ENCODE measurements around the gene FOXO3. TPM values are rescaled to one million over a fixed set of nuclear protein-coding genes. Genes with fewer than 3 reads are reported as not detected.

FOXO3 gene
- total RNA-seq, 1 experiment from 2014 or later = 22.1 TPM

DNA sequence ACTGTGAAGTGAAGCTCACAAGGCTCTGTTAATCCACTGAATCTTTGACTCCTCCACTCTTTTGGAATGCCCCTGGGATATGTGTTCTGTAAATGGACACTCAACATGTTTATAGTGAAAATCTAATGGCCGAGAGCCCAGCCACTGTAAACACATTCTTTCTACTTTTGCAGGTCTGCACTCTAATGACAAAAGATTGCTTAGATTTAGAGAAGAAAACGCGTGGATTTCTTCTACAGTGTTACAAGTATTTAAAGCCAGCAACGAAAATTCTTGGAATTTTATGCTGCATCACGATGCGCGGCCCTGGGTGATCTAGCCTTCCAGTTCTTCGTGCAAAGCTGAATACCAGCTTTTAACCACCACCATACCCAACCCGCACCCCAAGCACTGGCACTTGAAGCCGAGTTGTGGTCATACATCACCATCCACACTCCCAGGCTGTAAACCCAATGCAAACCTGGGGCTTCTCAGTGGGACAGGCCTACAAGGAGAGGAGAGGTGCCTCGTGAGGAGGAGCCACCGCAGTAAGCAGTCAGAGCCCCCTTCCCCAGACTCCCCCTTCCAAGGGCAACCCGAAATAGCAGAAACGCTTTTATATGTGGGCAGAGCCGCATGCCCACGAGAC lies 3.7 kb upstream of the FOXO3 start:
- peak overlapping the region; percentile 22 for H3K14ac ChIP-seq (ENCODE audit: insufficient read depth, low read length)
- Mint-ChIP-seq H3K4me1 (peaks cover 9 to 12% of the 10 kb centered on the region in 2 experiments), H3K36me3 (ENCODE audit: insufficient read depth in 1 of 3, low read depth in 3 of 3) (peaks cover 0 to under 1% (median 0%) of the 10 kb centered on the region in 3 experiments; a peak in 1 of 7 replicates), H3K27ac (peak overlapping the region in 1 of 3 experiments; percentile 79; a peak in 2 of 7 replicates), H3K9me3 (peaks cover 0 to under 1% of the 10 kb centered on the region in 2 experiments; a peak in 3 of 5 replicates), H3K4me3 (peak overlapping the region; percentile 80 to 82), H3K27me3 (ENCODE audit: low read depth) (peaks cover 45% of the 10 kb centered on the region)
- H3K23ac ChIP-seq (ENCODE audit: insufficient read length, low read depth, low read length) = no peak overlapping the region
- no peak overlapping the region for H3T11ph ChIP-seq (ENCODE audit: low read length)
- peak overlapping the region; percentile 76 for H3K4me2 ChIP-seq (ENCODE audit: insufficient read depth, insufficient read length, low read length)
- H2BK120ac ChIP-seq (ENCODE audit: low read depth, low read length, poor library complexity, severe bottlenecking) = no peak overlapping the region
- H3K4ac ChIP-seq (ENCODE audit: low read depth, low read length) = no peak overlapping the region
- TF ChIP-seq, protein P1, sequence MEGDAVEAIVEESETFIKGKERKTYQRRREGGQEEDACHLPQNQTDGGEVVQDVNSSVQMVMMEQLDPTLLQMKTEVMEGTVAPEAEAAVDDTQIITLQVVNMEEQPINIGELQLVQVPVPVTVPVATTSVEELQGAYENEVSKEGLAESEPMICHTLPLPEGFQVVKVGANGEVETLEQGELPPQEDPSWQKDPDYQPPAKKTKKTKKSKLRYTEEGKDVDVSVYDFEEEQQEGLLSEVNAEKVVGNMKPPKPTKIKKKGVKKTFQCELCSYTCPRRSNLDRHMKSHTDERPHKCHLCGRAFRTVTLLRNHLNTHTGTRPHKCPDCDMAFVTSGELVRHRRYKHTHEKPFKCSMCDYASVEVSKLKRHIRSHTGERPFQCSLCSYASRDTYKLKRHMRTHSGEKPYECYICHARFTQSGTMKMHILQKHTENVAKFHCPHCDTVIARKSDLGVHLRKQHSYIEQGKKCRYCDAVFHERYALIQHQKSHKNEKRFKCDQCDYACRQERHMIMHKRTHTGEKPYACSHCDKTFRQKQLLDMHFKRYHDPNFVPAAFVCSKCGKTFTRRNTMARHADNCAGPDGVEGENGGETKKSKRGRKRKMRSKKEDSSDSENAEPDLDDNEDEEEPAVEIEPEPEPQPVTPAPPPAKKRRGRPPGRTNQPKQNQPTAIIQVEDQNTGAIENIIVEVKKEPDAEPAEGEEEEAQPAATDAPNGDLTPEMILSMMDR (conservative IDR thresholded peaks at IDR 0.05) = no peak
- H2BK20ac ChIP-seq (ENCODE audit: low read depth, low read length, poor library complexity, severe bottlenecking) = no peak overlapping the region
- H3K56ac ChIP-seq (ENCODE audit: insufficient read length, low read depth, low read length) = no peak overlapping the region
- H2BK5ac ChIP-seq (ENCODE audit: insufficient read length, low read length) = no peak overlapping the region
- H3K79me1 ChIP-seq (ENCODE audit: insufficient read depth, low read depth, low read length, poor library complexity, severe bottlenecking) = no peaks in the 10 kb centered on the region
- no peak overlapping the region for H2AK5ac ChIP-seq (ENCODE audit: insufficient read length, low read length)
- peak overlapping the region; percentile 1 for H4K91ac ChIP-seq (ENCODE audit: insufficient read length, low read depth, low read length)
- H3K4me1 ChIP-seq (ENCODE audit: insufficient read depth, low read length) = no peaks in the 10 kb centered on the region
- no peak overlapping the region for H2BK12ac ChIP-seq (ENCODE audit: insufficient read length, low read depth, low read length)
- peaks cover 2% of the 10 kb centered on the region for H4K20me1 ChIP-seq (ENCODE audit: control insufficient read depth, insufficient read depth, insufficient read length)
- no peak overlapping the region for H2BK15ac ChIP-seq (ENCODE audit: low read depth, low read length)
- H3K9me3 ChIP-seq (ENCODE audit: control insufficient read depth, low read depth, low read length) = no peaks in the 10 kb centered on the region
- no peaks in the 10 kb centered on the region; the same call in 1 of the 2 replicates for H3K79me2 ChIP-seq (ENCODE audit: insufficient read depth, low read length)
- peak overlapping the region; percentile 61 for H3K18ac ChIP-seq (ENCODE audit: insufficient read length, low read depth, low read length)
- H2AFZ ChIP-seq (ENCODE audit: low read length) = no peak overlapping the region
- peak overlapping the region; percentile 64 for H3K9ac ChIP-seq (ENCODE audit: extremely low read depth, insufficient read length, low read length)
- no peak overlapping the region for H4K8ac ChIP-seq (replicated peaks; ENCODE audit: insufficient read length, low read depth, low read length)
- no peaks in the 10 kb centered on the region; the same call in 1 of the 2 replicates for H3K27me3 ChIP-seq (ENCODE audit: insufficient read depth, low read length)
- no peak overlapping the region for H3K27ac ChIP-seq (ENCODE audit: insufficient read length, low read depth, low read length)
- peak overlapping the region; percentile 2 for H4K5ac ChIP-seq (ENCODE audit: insufficient read length, low read depth, low read length)
- WGBS (ENCODE audit: extremely low coverage, insufficient read length, low lambda C conversion rate) = no CpG with 5 or more reads among the region's 16 CpGs
- peaks cover 19% of the 10 kb centered on the region for H3K23me2 ChIP-seq (ENCODE audit: insufficient read length, low read depth, low read length, poor library complexity, severe bottlenecking)
- no peak for DNase-seq
